Measurements from ENCODE around the gene AMZ1.
"Not testable (repeated sequence)": the region's sequence is repeated elsewhere in the genome, so short reads cannot be mapped to it uniquely, and the experiment has no call there.

Gene AMZ1

DNA sequence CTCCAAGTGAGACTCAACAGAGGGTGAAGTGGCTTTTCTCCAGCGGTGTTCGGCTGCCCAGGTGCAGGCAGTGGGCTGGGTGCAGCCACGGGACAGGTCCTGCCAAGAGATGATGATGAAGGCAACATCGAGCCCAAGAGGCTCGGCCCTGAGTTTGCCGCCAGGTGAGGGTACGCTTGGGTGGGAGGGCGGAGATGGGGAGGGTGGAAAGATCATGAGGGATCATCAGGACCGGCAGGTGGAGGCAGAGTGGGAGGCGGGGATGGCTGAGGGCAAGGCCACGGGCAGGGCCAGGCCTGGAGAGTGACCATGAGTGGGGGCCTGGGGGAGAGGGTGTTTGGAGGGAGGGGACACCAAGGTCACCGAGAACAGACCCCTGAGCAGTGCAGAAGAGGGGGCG is 17.8 kb upstream of the AMZ1 start:
- no peak for DNase-seq

DNA sequence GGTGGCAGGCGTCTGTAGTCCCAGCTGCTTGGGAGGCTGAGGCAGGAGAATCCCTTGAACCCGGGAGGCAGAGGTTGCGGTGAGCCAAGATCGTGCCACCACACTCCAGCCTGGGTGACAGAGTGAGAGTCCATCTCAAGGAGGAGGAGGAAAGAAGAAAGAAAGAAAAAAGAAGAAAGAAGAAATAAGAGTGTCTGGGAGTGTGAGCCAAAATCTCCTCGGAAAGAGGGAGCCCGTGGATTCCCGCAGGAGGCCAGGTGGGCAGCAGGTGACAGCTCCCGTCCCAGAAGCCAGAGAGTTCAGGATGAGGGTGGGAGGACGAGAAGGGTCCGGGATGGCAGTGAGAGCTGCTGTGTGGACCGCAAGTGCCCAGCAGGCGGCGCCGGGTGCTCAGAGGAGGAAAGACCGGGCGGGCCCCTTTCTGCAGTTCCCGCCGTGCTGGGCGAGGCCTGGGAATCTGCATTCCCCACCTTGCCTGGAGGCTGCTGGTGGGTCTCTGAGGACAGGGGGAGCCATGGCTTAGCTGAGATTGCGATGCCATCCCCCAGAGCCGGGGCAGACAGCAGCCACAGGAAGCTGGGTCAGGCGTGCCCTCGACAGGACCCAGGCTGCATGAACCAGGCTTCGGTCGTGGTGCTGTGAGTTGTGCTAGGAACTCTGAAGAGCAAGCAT is 17.1 kb upstream of the AMZ1 start:
- DNase-seq: peak; percentile 46 to 61 (median 54)

DNA sequence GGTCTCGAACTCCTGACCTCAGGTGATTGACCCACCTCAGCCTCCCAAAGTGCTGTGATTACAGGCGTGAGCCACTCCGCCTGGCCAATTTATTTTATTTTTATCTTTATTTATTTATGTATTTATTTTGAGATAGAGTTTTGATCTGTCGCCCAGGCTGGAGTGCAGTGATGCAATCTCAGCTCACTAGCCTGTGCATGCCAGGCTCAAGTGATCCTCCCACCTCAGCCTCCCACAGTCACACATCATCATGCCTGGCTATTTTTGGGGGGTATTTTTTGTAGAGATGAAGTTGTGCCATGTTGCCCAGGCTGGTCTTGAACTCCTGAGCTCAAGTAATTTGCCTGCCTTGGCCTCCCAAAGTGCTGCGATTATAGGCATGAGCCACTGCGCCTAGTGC is 14.8 kb upstream of the AMZ1 start:
- DNase-seq: not testable (repeated sequence)

DNA sequence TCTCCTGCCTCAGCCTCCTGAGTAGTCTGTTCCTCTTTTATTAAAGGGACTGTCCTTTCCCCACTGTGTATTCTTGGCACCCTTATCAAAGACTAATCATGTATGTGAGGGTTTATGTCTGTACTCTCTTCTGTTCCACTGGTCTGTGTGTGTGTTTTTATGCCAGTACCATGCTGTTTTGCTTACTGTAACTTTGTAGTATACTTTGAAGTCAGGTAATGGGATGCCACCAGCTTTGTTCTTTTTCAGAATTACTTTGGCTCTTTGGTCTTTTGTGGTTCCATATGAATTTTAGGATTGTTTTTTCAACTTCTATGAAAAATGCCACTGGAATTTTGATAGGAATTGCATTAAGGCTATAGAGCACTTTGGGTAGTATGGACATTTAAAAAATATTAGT is 14.1 kb upstream of the AMZ1 start:
- DNase-seq: no peak

DNA sequence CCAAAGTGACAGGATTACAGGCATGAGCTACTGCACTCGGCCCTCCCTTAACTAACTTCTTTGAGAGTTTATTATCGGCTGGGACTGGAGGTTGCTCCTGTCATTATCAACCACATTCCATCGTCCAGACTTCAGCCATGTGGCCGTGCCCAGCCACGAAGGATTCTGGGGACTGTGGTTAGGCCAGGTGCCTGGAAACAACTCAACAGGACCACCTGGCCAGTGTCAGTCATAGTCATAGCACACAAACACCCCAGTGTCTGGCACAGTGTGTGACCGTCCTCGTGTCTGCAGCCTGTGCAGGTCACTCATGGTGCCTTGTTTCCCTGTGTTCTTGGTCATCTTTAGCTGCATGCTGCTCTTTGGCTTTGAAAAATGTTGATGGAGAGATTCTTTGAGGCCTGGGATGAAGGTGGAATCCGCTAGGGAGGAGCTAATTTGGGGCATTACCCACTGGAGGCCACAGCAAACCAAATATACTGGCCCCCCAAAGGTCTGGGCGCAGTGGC is 12.7 kb upstream of the AMZ1 start:
- no peak for DNase-seq

DNA sequence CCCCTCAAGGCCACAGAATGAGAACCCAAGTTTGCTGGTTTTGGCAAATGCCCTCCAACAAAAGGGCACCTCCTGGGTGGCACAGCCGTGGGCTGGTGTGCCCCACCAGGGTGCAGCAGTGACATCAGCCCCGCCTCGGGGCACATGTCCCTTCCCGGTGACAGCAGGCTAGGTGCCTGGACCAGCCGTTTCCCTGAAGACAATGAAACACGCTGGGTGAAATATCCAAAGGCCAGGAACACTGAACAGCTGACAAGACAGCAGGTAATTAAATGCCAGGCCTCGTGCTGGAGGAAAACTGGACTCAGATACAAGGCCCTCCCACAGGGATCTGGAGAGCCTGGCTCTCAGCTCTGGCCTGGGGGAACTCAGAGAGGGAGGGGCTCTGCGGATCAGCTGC is 11.4 kb upstream of the AMZ1 start:
- DNase-seq: not testable (repeated sequence)

DNA sequence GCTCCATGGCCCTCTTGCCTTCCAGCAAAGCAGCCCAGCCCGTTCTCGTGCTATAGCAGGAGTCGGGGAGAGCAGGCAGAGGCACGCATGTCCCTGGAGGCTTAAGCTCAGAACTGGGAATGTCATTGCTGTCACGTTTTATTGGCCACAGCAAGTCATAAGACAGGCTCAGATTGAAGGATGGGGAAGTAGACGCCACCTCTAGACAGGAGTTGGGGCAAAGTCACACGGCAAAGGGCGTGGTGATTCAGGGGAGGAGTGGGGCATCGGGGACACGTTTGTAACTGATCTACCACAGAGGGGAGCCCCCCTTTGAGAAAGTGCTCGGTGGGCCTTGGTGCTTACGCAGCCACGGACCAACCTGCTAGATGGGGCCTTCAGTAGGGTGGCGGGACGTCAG is 9.5 kb upstream of the AMZ1 start:
- DNase-seq: not testable (repeated sequence)

DNA sequence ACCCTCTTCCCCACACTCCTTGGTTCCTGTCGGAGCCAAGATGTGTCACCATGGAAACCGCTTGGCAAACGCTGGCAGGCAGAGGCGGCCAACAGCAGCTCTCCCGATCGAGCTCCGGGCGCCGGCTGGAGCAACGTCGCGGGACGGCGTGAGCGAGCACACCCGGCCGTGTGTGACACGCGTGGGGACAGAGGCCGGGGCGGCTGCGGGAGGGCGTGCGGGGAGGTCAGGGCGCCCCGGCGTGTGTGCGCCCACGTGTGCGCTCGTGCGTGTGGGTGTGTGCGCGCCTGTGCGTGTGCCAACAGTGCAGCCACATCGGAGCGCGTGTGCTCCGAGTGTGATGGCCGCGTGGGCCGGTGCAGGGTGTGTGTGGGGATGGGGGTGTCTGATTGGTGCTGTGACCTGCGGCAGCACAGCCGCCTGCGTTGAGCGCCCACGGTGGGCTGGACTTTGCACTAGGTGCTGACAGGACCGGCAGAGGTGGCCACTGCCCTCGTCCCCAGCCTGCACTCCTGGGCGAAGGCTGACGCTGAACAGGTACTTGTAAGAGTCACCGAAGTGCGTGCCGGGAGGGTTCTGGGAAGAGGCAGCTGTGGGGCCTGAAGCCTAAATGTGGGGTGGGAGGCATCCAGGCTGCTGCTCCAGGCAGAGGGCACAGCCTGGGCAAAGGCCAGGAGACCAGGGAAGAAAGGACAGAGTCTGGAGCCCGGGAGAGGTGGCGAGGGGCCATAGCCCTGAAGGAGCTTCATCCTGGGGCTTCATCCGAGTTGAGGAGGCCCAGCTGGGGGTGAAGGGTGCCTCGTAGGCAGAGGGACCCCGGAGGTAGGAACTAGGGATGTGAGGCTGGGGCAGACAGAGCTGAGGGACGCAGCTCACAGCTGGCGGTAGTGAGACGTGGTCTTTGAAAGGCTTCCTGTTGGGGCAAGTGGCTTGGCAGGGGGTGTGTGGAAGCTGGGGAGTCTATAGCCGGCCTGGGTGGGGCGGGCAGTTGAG is 8.6 kb upstream of the AMZ1 start:
- DNase-seq: not testable (repeated sequence)

DNA sequence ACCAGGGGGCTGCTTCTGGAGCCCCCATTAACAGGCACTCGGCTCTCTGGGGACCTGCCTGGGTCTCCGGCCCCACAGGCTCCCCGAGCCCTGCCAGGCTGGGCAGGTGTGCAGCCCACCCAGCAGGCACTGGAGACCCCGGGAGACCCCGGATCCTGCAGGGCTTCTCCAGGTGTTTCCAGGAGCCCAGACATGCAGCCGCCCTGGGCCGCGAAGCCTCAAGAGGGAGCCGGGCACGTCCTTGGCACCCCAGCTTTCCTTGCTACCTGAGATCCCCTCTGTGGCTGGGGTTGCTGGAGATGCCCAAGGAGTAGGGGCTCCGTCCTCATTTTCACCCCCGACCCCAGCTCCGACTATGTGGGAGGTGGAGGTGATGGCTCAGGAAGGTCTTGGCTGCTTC is 7.7 kb upstream of the AMZ1 start:
- no peak for DNase-seq

DNA sequence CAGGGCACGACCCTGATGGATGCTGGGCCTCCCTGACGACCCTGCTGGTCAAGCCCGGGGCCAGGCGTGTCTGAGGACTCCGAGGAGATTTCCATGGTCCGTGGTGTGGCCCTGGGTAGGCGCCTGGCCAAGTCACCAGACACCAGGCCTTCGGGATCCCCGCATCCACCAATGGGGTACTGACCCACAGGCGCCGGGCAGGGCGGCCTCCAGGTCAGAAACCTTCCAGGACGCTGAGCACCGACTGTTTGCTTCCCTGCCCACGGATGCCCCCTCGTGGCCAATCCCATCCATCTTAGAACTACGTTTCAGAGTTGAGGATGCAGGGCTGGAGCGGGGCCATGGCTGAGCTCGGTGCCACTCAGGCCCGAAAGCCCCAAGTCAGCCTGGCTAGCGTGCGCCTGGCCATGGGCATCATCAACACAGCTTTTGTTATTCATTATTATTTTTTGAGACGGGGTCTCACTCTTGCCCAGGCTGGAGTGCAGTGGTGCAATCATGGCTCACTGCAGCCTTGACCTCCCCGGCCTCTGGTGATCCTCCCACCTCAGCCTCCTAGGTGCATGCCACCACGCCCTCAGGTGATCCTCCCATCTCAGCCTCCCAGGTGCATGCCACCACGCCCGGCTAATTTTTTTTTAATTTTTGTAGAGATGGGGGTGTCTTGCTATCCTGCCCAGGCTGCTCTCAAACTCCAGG is 7.1 kb upstream of the AMZ1 start:
- peak in 2 of 4 experiments; percentile 25 to 32 for DNase-seq

DNA sequence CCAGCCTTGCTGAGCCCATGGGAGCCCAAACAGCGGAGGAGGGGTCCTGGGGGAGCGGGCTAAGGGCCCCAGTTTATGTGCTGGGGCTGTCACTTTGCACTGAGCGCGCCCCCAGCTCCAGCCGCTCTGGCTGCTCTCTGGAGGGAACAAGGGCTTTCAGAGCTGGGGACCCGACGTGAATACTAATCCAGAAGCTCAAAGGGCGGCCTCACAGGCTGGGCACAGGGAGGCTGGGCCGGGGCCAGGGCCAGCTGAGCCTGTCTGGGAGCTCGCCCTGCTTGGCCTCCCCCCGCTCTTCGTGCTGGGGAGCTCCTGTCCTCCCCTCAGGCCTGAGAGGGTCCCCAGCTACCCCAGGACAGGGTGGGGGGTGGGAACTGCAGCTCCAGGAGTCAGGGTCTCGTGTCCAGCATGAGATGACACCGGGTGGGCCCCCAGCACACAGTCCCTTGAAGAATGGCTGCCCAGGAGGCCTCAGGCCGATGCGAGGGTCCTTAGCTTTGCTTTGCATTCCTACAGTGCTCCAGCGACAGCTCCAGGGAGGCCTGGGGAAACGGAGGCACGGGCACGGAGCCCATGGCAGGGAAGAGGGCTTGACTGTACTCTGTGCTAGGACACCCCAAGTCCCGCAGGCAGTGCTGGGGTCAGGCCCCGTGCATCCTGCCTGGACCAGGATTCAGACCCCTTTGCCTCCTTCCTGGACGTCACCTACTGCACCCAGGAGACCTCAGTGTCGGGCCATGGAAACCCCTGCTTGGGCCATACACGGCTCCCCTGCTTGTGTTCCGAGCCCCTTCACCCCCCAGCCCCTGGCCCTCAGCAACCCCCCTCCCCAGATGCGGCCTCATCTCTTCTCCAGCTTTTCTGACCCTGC is 5.8 kb upstream of the AMZ1 start:
- no peak for DNase-seq

DNA sequence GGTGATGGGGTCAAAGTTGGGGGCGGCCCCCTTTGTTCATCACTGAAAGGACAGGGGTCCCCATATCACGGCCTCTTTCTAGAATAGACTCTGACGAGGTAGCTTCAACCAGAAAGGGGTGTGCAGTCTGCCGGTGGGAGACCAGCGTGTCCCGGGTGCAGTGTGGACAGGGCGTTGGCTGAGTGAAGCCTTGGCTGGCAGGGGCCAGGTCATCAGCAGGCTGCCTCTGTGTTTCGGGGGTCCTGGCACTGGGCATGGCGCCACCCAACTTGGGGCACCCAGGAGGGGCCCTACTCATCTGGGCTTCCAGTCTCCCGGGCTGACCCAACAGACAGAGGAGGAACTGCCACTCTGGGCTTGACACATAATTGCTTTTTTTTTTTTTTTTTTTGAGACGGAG is 3.5 kb upstream of the AMZ1 start:
- no peak for DNase-seq

DNA sequence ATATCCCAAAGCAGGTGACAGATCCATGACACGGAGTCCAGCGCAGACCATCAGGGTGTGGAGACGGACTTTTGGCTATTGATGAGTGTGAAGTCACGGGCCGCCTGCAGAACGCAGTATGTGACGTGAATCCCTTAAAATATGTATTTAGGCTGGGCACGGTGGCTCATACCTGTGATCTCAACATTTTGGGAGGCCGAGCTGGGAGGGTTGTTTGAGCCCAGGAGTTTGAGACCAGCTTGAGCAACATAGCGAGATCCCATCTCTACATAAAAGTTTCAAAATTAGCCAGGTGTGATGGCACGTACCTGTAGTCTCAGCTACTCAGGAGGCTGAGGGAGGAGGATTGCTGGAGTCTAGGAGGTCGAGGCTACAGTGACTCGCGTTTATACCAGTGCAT is 1.9 kb upstream of the AMZ1 start:
- DNase-seq: no peak

DNA sequence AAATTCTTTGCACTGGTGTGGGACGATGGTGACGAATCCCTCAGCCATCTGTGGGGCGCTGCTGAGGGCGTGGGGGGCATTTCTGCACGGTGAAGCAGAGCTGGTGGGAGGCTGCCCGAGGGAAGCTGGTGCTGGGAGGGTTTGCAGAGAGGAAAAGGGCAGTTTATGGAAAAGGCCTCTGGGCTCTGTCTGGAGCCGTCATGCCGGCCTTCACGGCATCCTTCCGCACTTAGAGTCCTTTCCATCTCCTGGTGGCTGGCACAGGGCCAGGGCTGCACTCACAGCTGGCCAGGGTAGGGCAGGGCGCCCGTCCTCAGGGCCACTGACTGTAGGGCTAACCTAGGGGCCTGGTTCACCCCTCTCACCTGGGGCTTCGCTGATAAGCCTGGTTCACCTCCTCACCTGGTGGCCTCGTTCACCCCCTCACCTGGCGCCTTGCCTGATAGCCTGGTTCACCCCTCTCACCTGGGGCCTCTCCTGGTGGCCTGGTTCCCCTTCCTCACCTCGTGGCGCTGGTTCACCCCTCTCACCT is 598 bp upstream of the AMZ1 start:
- DNase-seq: no peak

DNA sequence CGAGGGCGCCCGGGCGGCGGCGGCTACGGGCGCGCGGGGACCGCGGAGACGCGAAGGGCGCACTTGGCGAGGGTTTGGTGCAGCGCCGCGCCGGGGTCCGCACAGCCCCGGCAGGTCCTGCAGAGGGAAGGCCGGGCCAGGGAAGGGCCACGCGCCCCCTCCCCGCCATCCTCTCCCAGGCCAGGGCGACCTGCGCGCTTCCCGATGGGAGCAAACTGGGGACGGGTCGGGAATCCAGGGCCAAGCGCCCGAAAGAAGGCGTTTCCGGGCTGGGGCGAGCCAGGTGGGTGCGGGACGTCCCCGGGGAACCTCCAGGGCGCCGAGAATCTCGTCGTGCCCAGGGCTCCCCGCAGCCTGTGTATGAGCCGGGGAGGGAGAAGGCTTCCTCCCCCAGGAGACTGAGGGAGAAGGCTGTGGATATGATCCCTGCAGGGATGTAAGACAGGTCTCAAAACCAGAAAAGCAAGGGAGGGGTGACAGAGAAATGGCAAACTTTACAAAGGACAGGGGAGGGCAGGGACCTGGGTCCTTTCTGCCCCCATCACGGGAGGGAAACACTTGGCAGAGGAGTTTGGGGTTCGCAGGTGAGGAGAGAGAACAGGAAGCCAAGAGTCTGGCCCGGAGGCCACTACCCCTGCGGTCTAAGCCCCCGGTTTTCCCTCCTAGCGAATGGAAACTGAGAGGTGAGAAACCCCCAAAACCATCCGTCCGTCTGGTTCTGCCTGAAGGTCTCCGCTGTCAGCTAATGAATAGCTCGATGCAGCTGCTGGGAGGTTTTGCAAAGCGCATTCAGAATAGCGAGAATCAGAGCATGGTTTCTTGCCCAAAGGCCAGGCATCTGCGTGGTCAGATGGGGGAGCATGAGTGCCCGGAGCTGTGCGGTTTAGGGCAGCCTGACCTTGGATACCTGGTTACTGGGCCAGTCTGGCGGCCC is 674 bp downstream of the AMZ1 start:
- no peak for DNase-seq

DNA sequence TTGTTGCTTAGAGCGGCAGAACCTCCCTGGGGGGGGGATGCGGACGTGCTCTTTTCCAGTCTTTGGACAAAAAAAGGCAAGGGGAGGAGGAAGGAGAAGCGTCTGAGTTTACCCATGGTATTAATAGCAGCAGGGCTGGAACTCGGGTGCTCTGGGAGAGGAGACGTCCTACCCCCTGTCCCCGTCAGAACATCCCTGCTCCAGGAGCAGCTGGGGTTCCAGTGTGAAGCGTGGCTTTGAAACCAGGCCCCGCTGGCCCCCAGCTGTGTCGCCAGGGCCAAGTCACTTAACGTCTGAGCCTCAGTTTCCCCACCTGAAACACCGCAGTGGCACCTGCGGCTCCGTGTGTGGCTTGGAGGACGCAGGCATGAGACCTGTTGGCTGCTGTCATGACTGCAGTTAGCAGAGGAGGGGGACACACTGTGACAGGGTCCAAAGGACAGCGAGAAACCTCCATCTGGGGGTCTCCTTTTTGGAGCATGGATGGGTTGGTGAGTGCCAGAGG is 1.4 kb downstream of the AMZ1 start:
- no peak for DNase-seq

DNA sequence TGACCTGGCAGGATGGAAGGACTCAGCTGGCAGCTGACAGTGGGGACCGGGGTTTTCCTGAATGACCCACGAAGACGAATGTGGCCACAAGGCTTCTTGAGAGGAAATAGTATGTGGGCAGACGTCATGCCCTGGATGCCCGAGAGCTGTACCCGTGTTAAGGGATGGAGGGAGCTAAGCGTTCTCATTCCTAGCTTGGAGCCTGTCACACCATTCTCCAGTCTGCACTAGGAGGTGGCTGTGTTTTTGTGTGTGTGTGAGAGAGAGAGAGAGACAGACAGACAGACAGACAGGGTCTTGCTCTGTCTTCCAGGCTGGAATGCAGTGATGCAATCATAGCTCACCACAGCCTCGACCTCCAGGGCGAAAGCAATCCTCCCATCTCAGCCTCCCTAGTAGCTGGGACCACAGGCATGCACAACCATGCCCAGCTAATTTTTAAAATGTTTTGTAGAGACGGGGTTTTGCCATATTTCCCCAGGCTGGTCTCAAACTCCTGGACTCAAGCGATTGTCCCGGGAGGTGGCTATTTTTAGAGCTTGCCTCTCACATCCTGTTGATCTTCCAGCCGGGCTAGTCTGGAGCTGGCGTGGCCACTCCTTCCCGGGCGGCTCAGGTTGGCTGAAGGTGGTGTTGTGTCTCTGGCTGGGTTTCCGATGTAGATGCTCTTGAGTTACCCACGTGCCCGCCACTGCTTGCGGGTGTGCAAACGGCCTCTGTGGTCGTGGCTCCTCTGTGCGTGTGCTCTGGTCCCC is 2.1 kb downstream of the AMZ1 start:
- DNase-seq: no peak

DNA sequence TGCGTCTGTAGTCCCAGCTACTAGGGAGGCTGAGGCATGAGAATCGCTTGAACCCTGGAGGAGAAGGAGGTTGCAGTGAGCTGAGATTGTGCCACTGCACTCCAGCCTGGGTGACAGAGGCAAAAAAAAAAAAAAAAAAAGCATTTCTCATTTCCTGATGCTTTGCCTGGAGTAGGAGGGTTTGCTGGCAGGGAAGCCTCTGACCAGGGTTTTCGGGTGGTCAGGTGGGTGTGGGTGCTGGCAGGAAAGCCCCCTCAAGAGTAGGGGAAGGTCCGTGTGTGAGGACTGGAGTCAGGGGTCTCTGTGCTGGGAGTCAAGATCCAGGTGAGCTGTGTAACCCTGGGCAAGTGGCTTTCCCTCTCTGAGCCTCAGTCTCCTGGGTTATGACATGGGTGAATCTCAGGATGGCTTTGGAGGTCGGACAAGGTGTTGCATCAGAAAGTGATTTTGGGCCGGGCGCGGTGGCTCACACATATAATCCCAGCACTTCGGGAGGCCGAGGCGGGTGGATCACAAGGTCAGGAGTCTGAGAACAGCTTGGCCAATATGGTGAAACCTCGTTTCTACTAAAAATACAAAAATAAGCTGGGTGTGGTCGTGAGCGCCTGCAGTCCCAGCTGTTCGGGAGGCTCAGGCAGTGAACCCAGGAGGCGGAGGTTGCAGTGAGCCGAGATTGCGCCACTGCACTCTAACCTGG is 3.2 kb downstream of the AMZ1 start:
- DNase-seq: no peak

DNA sequence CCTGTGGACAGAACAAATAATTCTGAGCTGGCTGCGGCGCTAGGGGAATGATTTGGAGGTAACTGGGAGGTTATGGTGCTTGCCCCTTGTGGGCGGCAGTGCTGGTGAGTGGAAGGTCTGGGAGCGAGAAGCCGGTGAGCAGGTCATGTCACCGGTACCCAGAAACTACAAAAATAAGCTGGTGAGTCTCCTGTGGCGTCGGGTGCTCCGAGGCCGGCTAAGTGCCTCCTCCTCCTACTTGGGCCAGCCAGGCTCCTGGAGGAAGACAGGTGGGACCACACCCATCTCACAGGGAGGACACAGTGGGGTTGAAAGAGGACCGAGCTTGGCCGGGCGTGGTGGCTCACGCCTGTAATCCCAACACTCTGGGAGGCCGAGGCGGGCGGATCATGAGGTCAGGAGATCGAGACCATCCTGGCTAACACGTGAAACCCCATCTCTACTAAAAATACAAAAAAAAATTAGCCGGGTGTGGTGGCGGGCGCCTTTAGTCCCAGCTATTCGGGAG is 4.0 kb downstream of the AMZ1 start:
- DNase-seq: not testable (repeated sequence)
